Erythroblast (primary cell): ENCODE results near the gene SPACDR.
"Not testable (repeated sequence)": the region's sequence is repeated elsewhere in the genome, so short reads cannot be mapped to it uniquely, and the experiment has no call there.

ENCODE experiments used
- DNase-seq, 2 experiments: peaks; one replicate each; lab custom pipeline; 2025; lab: John Stamatoyannopoulos, UW
- GATA1 ChIP-seq: IDR thresholded peaks from 2 replicates; pipeline ENCODE4 v1.6.1; 2011; ENCODE audit warnings: low read depth, mild to moderate bottlenecking, control low read depth, low read length, moderate library complexity
- POLR2A ChIP-seq: IDR thresholded peaks from 2 replicates; pipeline ENCODE4 v1.6.1; 2011; ENCODE audit warnings: mild to moderate bottlenecking, low read length

Gene SPACDR

GRCh38 chr7:100464210-100464660 lies at the start of gene SPACDR:
SPACDR (minus strand) TSS chr7:100464260; CDS start chr7:100464025, 235 bp downstream.
- TF ChIP-seq GATA1 (no peak), POLR2A (no peak)
- no peak for DNase-seq

- DNase-seq, result no peak
- TF ChIP-seq POLR2A (no peak), GATA1 (no peak)
Measured at GRCh38 chr7:100513212-100513810, 49.3 kb upstream of the SPACDR start.

GRCh38 chr7:100510437-100511239 lies 46.6 kb upstream of the SPACDR start:
- peak; percentile 78 to 93 for DNase-seq
- TF ChIP-seq POLR2A, result no peak
- TF ChIP-seq GATA1, result peak; percentile 77

GRCh38 chr7:100509231-100509630 lies 45.2 kb upstream of the SPACDR start:
- TF ChIP-seq GATA1, result no peak
- DNase-seq, result no peak

- peak; percentile 63 to 78 for DNase-seq
- TF ChIP-seq POLR2A, result no peak
- no peak for TF ChIP-seq GATA1
Measured at GRCh38 chr7:100506356-100506923, 42.4 kb upstream of the SPACDR start.

GRCh38 chr7:100504887-100505611 lies 41.0 kb upstream of the SPACDR start:
- TF ChIP-seq POLR2A, result no peak
- no peak for TF ChIP-seq GATA1
- DNase-seq, result no peak

- DNase-seq, result not testable (repeated sequence)
Measured at GRCh38 chr7:100504031-100504430, 40.0 kb upstream of the SPACDR start.

GRCh38 chr7:100500743-100501142 lies 36.7 kb upstream of the SPACDR start:
- DNase-seq, result not testable (repeated sequence)

- no peak for DNase-seq
- TF ChIP-seq GATA1 (no peak), POLR2A (no peak)
Measured at GRCh38 chr7:100496509-100496908, 32.4 kb upstream of the SPACDR start.

- TF ChIP-seq GATA1 (no peak), POLR2A (no peak)
- peak; percentile 81 to 82 for DNase-seq
Measured at GRCh38 chr7:100493476-100494264, 29.6 kb upstream of the SPACDR start.

- TF ChIP-seq GATA1, result no peak
- TF ChIP-seq POLR2A, result no peak
- DNase-seq, result no peak
Measured at GRCh38 chr7:100492738-100493475, 28.8 kb upstream of the SPACDR start.

GRCh38 chr7:100491192-100491578 lies 27.1 kb upstream of the SPACDR start:
- no peak for DNase-seq
- TF ChIP-seq GATA1 (no peak), POLR2A (no peak)

- no peak for DNase-seq
- no peak for TF ChIP-seq POLR2A
- no peak for TF ChIP-seq GATA1
Measured at GRCh38 chr7:100490483-100491191, 26.6 kb upstream of the SPACDR start.
